ENCODE results near the gene CLMN. TPM values are rescaled to one million over a fixed set of nuclear protein-coding genes. Genes with fewer than 3 reads are reported as not detected.

The CLMN gene
- total and polyA plus RNA-seq, 2 donors (not counting 1 experiment from before 2014, with no cell fraction given): 9.6 to 51.5 TPM

DNA sequence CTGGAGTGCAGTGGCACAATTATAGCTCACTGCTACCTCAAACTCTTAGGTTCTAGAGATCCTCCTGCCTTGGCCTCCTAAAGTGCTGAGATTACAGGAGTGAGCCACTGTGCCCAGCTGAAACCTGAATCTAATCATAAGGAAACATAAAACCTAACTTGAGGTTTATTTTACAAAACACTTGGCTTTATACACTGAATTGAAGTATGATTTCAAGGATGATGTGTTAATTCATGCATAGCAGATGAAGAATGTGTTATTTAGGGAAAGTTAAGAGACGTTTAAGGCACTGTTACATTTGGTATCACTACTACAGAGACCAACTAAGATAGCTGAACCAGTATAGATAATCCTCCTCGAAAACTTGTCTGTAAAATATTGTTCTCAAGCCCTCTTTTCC is 168.8 kb downstream of the CLMN start:
- Mint-ChIP-seq H3K9me3 (ENCODE audit: insufficient read depth) (peaks cover under 1% of the 10 kb centered on the region), H3K27ac (peak overlapping the region; percentile 60), H3K4me1 (peaks cover 87% of the 10 kb centered on the region), H3K4me3 (peak overlapping the region; percentile 42), H3K27me3 (no peaks in the 10 kb centered on the region)
- no CpG with 5 or more reads among the region's 2 CpGs for WGBS (ENCODE audit: insufficient coverage)
- peaks cover 100% of the 10 kb centered on the region for H3K79me2 ChIP-seq (ENCODE audit: control insufficient read depth, insufficient read depth, low read length)
- H3K4me1 ChIP-seq (ENCODE audit: control insufficient read depth in 2 of 2, insufficient read depth in 2 of 2, low read length in 2 of 2): peaks cover 30 to 68% of the 10 kb centered on the region in 2 donors
- H3K27ac ChIP-seq (ENCODE audit: low read length in 2 of 2): peak overlapping the region in 1 of 2 donors; percentile 13
- H3K36me3 ChIP-seq (replicated peaks in 1 of 2; ENCODE audit: control extremely low read depth in 1 of 2, control insufficient read depth in 1 of 2, extremely low read depth in 1 of 2, insufficient read depth in 2 of 2, low read length in 1 of 2): peaks cover 0 to 3% of the 10 kb centered on the region in 2 experiments
- no peak overlapping the region for H2AFZ ChIP-seq (ENCODE audit: insufficient read depth, low read depth, low read length, poor library complexity, severe bottlenecking)
- no peak overlapping the region for H3K4me3 ChIP-seq (ENCODE audit: control extremely low read depth in 1 of 5, extremely low read depth in 1 of 5, insufficient read depth in 1 of 5, low read depth in 2 of 5, low read length in 4 of 5)
- H3K4me2 ChIP-seq (replicated peaks; ENCODE audit: low read depth, low read length, poor library complexity, severe bottlenecking): peak overlapping the region; percentile 20
- TF ChIP-seq EZH2 (IDR thresholded peaks at IDR 0.05; ENCODE audit: borderline replicate concordance, insufficient read depth, low read depth, low read length, poor library complexity, severe bottlenecking): no peak
- no peak for TF ChIP-seq CTCF (IDR thresholded peaks at IDR 0.05)
- H3K9me3 ChIP-seq (ENCODE audit: control extremely low read depth in 1 of 3, control insufficient read depth in 2 of 3, insufficient read depth in 1 of 3, low read length in 2 of 3): peaks cover 0 to 8% (median 3%) of the 10 kb centered on the region in 3 donors
- no peaks in the 10 kb centered on the region for H3K27me3 ChIP-seq (replicated peaks in 1 of 4; ENCODE audit: control extremely low read depth in 1 of 4, control insufficient read depth in 3 of 4, insufficient read depth in 4 of 4, low read length in 3 of 4)
- H3K9ac ChIP-seq (ENCODE audit: low read length): no peak overlapping the region
- intact Hi-C loops (cut with micrococcal nuclease): no loop called here
- DNase-seq: no peak
- H4K20me1 ChIP-seq (ENCODE audit: control insufficient read depth, insufficient read depth, low read length, poor library complexity, severe bottlenecking): peaks cover 37% of the 10 kb centered on the region
- POLR2A ChIA-PET: no interaction called here
- CTCF ChIA-PET: no interaction called here
- ATAC-seq (ENCODE audit: low read depth): no peak

DNA sequence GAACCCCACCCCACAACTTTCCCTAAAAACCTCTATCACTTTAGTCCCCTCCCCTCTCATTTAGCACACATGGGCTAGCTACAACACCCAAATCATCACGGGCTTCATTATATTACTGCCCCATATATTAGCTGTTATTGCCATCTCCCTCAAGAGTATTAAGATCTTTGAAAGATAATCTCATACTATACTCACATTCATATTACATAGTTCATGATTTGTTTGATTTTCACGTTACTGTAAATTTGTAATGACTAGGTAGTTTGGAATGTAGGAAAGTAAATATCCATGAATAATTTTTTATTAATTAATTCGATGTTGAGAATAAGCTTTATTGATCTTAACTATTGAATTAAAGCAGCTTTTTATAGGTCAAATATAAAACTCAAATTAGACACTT is 170.3 kb downstream of the CLMN start:
- 83% methylated on average over 1 of the region's 3 CpGs for WGBS (ENCODE audit: insufficient coverage)
- Histone ChIP-seq H3K27ac (ENCODE audit: low read length in 2 of 2) (no peak overlapping the region), H3K9me3 (ENCODE audit: control extremely low read depth in 1 of 3, control insufficient read depth in 2 of 3, insufficient read depth in 1 of 3, low read length in 2 of 3) (peaks cover 2 to 14% (median 9%) of the 10 kb centered on the region in 3 donors), H2AFZ (ENCODE audit: insufficient read depth, low read depth, low read length, poor library complexity, severe bottlenecking) (no peak overlapping the region), H3K36me3 (replicated peaks in 1 of 2; ENCODE audit: control extremely low read depth in 1 of 2, control insufficient read depth in 1 of 2, extremely low read depth in 1 of 2, insufficient read depth in 2 of 2, low read length in 1 of 2) (peaks cover 0 to 4% of the 10 kb centered on the region in 2 experiments), H3K27me3 (replicated peaks in 1 of 4; ENCODE audit: control extremely low read depth in 1 of 4, control insufficient read depth in 3 of 4, insufficient read depth in 4 of 4, low read length in 3 of 4) (no peaks in the 10 kb centered on the region), H3K79me2 (ENCODE audit: control insufficient read depth, insufficient read depth, low read length) (peaks cover 100% of the 10 kb centered on the region), H4K20me1 (ENCODE audit: control insufficient read depth, insufficient read depth, low read length, poor library complexity, severe bottlenecking) (peaks cover 37% of the 10 kb centered on the region), H3K4me3 (ENCODE audit: control extremely low read depth in 1 of 5, extremely low read depth in 1 of 5, insufficient read depth in 1 of 5, low read depth in 2 of 5, low read length in 4 of 5) (no peak overlapping the region), H3K9ac (ENCODE audit: low read length) (no peak overlapping the region), H3K4me2 (replicated peaks; ENCODE audit: low read depth, low read length, poor library complexity, severe bottlenecking) (no peak overlapping the region), H3K4me1 (ENCODE audit: control insufficient read depth in 2 of 2, insufficient read depth in 2 of 2, low read length in 2 of 2) (peaks cover 25 to 54% of the 10 kb centered on the region in 2 donors)
- no peaks in the 10 kb centered on the region for H3K27me3 Mint-ChIP-seq
- TF ChIP-seq EZH2 (IDR thresholded peaks at IDR 0.05; ENCODE audit: borderline replicate concordance, insufficient read depth, low read depth, low read length, poor library complexity, severe bottlenecking): no peak
- no peak for TF ChIP-seq CTCF (IDR thresholded peaks at IDR 0.05)
- H3K4me3 Mint-ChIP-seq: no peak overlapping the region
- H3K9me3 Mint-ChIP-seq (ENCODE audit: insufficient read depth): peaks cover 9% of the 10 kb centered on the region
- ChIA-PET CTCF (no interaction called here), POLR2A (no interaction called here)
- ATAC-seq (ENCODE audit: low read depth) (no peak), DNase-seq (no peak)
- intact Hi-C loops (cut with micrococcal nuclease): loop anchor here (10.0 kb wide), 1 partner anchor 1345 kb away; no protein-coding TSS in a partner anchor
- peaks cover 81% of the 10 kb centered on the region for H3K4me1 Mint-ChIP-seq
- peak overlapping the region; percentile 29 for H3K27ac Mint-ChIP-seq
